Activated T-helper 2 cell treated with anti-CD3 and anti-CD28 coated beads, Interferon-gamma antibody, Interleukin-2, Interleukin-4, amounts not matched to agents 10 μg/mL and 5 μg/mL and 100 μg/mL, durations not matched to agents 14 hours and 24 hours and 36 hours (primary cell): Measurements from ENCODE around the gene FKRP. TPM values are rescaled to one million over a fixed set of nuclear protein-coding genes. Genes with fewer than 3 reads are reported as not detected.
A peak's percentile ranks its signal among the peaks of the same experiment; 100 is the strongest.

Experiments
- DNase-seq: peaks from one replicate; pipeline ENCODE4 v3.0.0; 2021; ENCODE audit warnings: low spot score
- H3K27ac Mint-ChIP-seq: one replicate; pipeline ENCODE4 v1.8.0; 2021; ENCODE audit warnings: mixed read lengths
- H3K27me3 Mint-ChIP-seq: one replicate; pipeline ENCODE4 v1.8.0; 2021; ENCODE audit warnings: low read depth, mixed read lengths
- H3K36me3 Mint-ChIP-seq: one replicate; pipeline ENCODE4 v1.8.0; 2021; ENCODE audit warnings: low read depth, mixed read lengths
- H3K4me1 Mint-ChIP-seq: one replicate; pipeline ENCODE4 v1.8.0; 2021; ENCODE audit warnings: low read depth, mixed read lengths
- H3K4me3 Mint-ChIP-seq: one replicate; pipeline ENCODE4 v1.8.0; 2021; ENCODE audit warnings: low read depth, mild to moderate bottlenecking, moderate library complexity, mixed read lengths
- H3K9me3 Mint-ChIP-seq: one replicate; pipeline ENCODE4 v1.8.0; 2021; ENCODE audit warnings: mixed read lengths
- intact Hi-C: fragments of 100-400 bp; cut with micrococcal nuclease; formaldehyde crosslinking; loops from one replicate; pipeline ENCODE4 v1.15.1; 2023
- total RNA-seq: library from RNA; stranded (reverse); gene quantifications from 2 replicates; pipeline ENCODE4 v1.2.3, GENCODE V29; 2022

The FKRP gene
- total RNA-seq, 1 donor from 2014 or later = 23.1 TPM

GRCh38 chr19:46742926-46743480, 2.9 kb upstream of the FKRP start:
- intact Hi-C loops = no loop called here
- Mint-ChIP-seq H3K36me3 (peaks cover 41% of the 10 kb centered on the region), H3K4me1 (peaks cover 36% of the 10 kb centered on the region), H3K4me3 (peak overlapping the region; percentile 26), H3K27me3 (no peaks in the 10 kb centered on the region), H3K27ac (peak overlapping the region; percentile 26), H3K9me3 (no peaks in the 10 kb centered on the region)
- no peak for DNase-seq

GRCh38 chr19:46744005-46744691, 1.7 kb upstream of the FKRP start:
- H3K27me3 Mint-ChIP-seq = no peaks in the 10 kb centered on the region
- peak overlapping the region; percentile 77 for H3K27ac Mint-ChIP-seq
- H3K36me3 Mint-ChIP-seq = peaks cover 43% of the 10 kb centered on the region
- H3K4me1 Mint-ChIP-seq = peaks cover 40% of the 10 kb centered on the region
- intact Hi-C loops = no loop called here
- no peak for DNase-seq
- peak overlapping the region; percentile 95 for H3K4me3 Mint-ChIP-seq
- no peaks in the 10 kb centered on the region for H3K9me3 Mint-ChIP-seq

- Mint-ChIP-seq H3K4me1 (peaks cover 40% of the 10 kb centered on the region), H3K4me3 (peak overlapping the region; percentile 95), H3K36me3 (peaks cover 37% of the 10 kb centered on the region), H3K27me3 (no peaks in the 10 kb centered on the region), H3K27ac (peak overlapping the region; percentile 77), H3K9me3 (no peaks in the 10 kb centered on the region)
- no peak for DNase-seq
- intact Hi-C loops = no loop called here
Measured at GRCh38 chr19:46745030-46745429, 827 bp upstream of the FKRP start.

- no peaks in the 10 kb centered on the region for H3K27me3 Mint-ChIP-seq
- peak within 1 kb of the TSS; percentile 95 for H3K4me3 Mint-ChIP-seq
- peaks cover 32% of the 10 kb centered on the region for H3K4me1 Mint-ChIP-seq
- intact Hi-C loops = loop anchor here (2.0 kb wide), 1 partner anchor 146 kb away; the partner anchor contains the start of gene CALM3
- peaks cover 31% of the 10 kb centered on the region for H3K36me3 Mint-ChIP-seq
- H3K9me3 Mint-ChIP-seq = no peaks in the 10 kb centered on the region
- peak; percentile 38 for DNase-seq
- H3K27ac Mint-ChIP-seq = peak within 1 kb of the TSS; percentile 83
Measured at GRCh38 chr19:46746281-46747057, 612 bp downstream of the FKRP start, which contains the start of gene STRN4. Gene STRN4, minus strand, starts transcription at chr19:46746450. Its CDS starts 20 bp downstream, at chr19:46746430.

GRCh38 chr19:46748325-46749109, 2.7 kb downstream of the FKRP start:
- no peaks in the 10 kb centered on the region for H3K9me3 Mint-ChIP-seq
- DNase-seq = peak; percentile 62
- intact Hi-C loops = no loop called here
- peak overlapping the region; percentile 67 for H3K4me3 Mint-ChIP-seq
- H3K27ac Mint-ChIP-seq = peak overlapping the region; percentile 22
- H3K4me1 Mint-ChIP-seq = peaks cover 27% of the 10 kb centered on the region
- H3K36me3 Mint-ChIP-seq = peaks cover 25% of the 10 kb centered on the region
- H3K27me3 Mint-ChIP-seq = no peaks in the 10 kb centered on the region

GRCh38 chr19:46753420-46754155, 7.7 kb downstream of the FKRP start:
- intact Hi-C loops = loop anchor here (5.0 kb wide), 1 partner anchor 226 kb away; no protein-coding TSS in a partner anchor
- Mint-ChIP-seq H3K9me3 (no peaks in the 10 kb centered on the region), H3K27ac (no peak overlapping the region), H3K36me3 (peaks cover 24% of the 10 kb centered on the region), H3K27me3 (no peaks in the 10 kb centered on the region), H3K4me3 (no peak overlapping the region), H3K4me1 (peaks cover 5% of the 10 kb centered on the region)
- peak; percentile 67 for DNase-seq

- Mint-ChIP-seq H3K4me3 (no peak overlapping the region), H3K36me3 (peaks cover 20% of the 10 kb centered on the region), H3K27ac (no peak overlapping the region), H3K27me3 (no peaks in the 10 kb centered on the region), H3K4me1 (peaks cover 5% of the 10 kb centered on the region), H3K9me3 (no peaks in the 10 kb centered on the region)
- intact Hi-C loops = loop anchor here (5.0 kb wide), 1 partner anchor 72 kb away; no protein-coding TSS in a partner anchor
- no peak for DNase-seq
Measured at GRCh38 chr19:46755077-46755852, 9.4 kb downstream of the FKRP start.

- peaks cover 5% of the 10 kb centered on the region for H3K4me1 Mint-ChIP-seq
- DNase-seq = no peak
- H3K27me3 Mint-ChIP-seq = no peaks in the 10 kb centered on the region
- peaks cover 16% of the 10 kb centered on the region for H3K36me3 Mint-ChIP-seq
- no peak overlapping the region for H3K4me3 Mint-ChIP-seq
- intact Hi-C loops = loop anchor here (5.0 kb wide), 1 partner anchor 71 kb away; no protein-coding TSS in a partner anchor
- no peaks in the 10 kb centered on the region for H3K9me3 Mint-ChIP-seq
- H3K27ac Mint-ChIP-seq = no peak overlapping the region
Measured at GRCh38 chr19:46755853-46756543, 10.1 kb downstream of the FKRP start.

GRCh38 chr19:46756544-46756888, 10.7 kb downstream of the FKRP start:
- H3K27ac Mint-ChIP-seq = no peak overlapping the region
- no peaks in the 10 kb centered on the region for H3K27me3 Mint-ChIP-seq
- peaks cover 15% of the 10 kb centered on the region for H3K36me3 Mint-ChIP-seq

GRCh38 chr19:46759206-46759605, 13.3 kb downstream of the FKRP start:
- intact Hi-C loops = loop anchor here (5.0 kb wide), 1 partner anchor 68 kb away; no protein-coding TSS in a partner anchor
- no peak overlapping the region for H3K27ac Mint-ChIP-seq

More at GRCh38 chr19:46756544-46756888, 10.7 kb downstream of the FKRP start:
- H3K9me3 Mint-ChIP-seq = no peaks in the 10 kb centered on the region
- no peak for DNase-seq
- no peak overlapping the region for H3K4me3 Mint-ChIP-seq
- intact Hi-C loops = loop anchor here (5.0 kb wide), 1 partner anchor 71 kb away; no protein-coding TSS in a partner anchor
- H3K4me1 Mint-ChIP-seq = peaks cover 5% of the 10 kb centered on the region

More at GRCh38 chr19:46759206-46759605, 13.3 kb downstream of the FKRP start:
- peaks cover 10% of the 10 kb centered on the region for H3K36me3 Mint-ChIP-seq
- no peaks in the 10 kb centered on the region for H3K27me3 Mint-ChIP-seq
- H3K4me1 Mint-ChIP-seq = no peaks in the 10 kb centered on the region
- no peak for DNase-seq
- no peak overlapping the region for H3K4me3 Mint-ChIP-seq
- H3K9me3 Mint-ChIP-seq = no peaks in the 10 kb centered on the region
